ENCODE measurements around the gene FOXF1. TPM values are rescaled to one million over a fixed set of nuclear protein-coding genes. Genes with fewer than 3 reads are reported as not detected.

Gene FOXF1
- polyA plus RNA-seq, 3 donors, result not detected

DNA sequence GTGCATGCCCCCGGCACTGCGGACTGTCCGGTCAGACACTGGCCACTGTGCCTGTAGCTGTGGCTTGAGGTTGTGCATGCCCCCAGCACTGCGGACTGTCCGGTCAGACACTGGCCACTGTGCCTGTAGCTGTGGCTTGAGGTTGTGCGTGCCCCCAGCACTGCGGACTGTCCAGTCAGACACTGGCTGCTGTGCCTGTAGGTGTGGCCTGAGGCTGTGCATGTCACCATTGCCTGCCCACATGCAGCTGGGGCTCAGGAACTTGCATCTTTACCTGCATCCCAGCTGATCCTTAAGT, 39.5 kb downstream of the FOXF1 start:
- WGBS (ENCODE audit: insufficient coverage), result 99% methylated on average over 6 of the region's 7 CpGs
- H3K4me1 Mint-ChIP-seq, result peaks cover 8% of the 10 kb centered on the region

DNA sequence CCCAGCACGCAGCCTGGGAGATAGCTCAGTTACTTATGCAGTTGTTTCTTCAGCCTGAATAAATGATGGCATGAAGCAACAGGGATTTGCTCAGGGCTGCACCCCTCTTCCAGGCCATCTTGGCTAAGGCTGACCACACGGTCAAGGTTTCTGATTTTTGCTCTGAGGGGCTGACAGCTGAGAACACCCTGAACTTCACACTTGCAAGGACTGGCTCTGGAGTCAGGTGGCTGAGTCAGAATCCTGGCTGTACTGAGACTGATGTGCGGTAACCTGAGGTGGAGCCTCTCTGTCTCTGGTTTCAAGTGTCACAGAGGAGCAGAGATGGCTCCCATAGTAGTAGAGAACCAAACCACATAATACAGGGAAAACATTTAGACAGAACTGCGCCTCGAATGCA, 40.0 kb downstream of the FOXF1 start:
- Histone ChIP-seq H4K20me1 (ENCODE audit: insufficient read depth, low read length) (no peaks in the 10 kb centered on the region), H3K4me3 (replicated peaks in 1 of 3; ENCODE audit: low read depth in 2 of 3, low read length in 3 of 3) (no peak overlapping the region), H3K27me3 (ENCODE audit: control insufficient read depth in 2 of 2, insufficient read depth in 2 of 2, low read length in 2 of 2) (no peaks in the 10 kb centered on the region), H3K79me2 (ENCODE audit: insufficient read depth, low read length) (peaks cover 11% of the 10 kb centered on the region), H2AFZ (ENCODE audit: insufficient read depth, low read depth, low read length, poor library complexity, severe bottlenecking) (no peak overlapping the region), H3K9me3 (replicated peaks in 1 of 2; ENCODE audit: control insufficient read depth in 1 of 2, insufficient read depth in 1 of 2, low read length in 2 of 2) (no peaks in the 10 kb centered on the region), H3K9ac (ENCODE audit: insufficient read depth, low read length, poor library complexity, severe bottlenecking) (no peak overlapping the region), H3K4me1 (ENCODE audit: control insufficient read depth in 1 of 2, insufficient read depth in 2 of 2, low read length in 2 of 2) (peaks cover 7 to 10% of the 10 kb centered on the region in 2 donors), H3K27ac (ENCODE audit: low read depth in 1 of 2, low read length in 2 of 2) (no peak overlapping the region), H3K4me2 (replicated peaks; ENCODE audit: extremely low read depth, low read length, poor library complexity, severe bottlenecking) (no peak overlapping the region), H3K36me3 (replicated peaks in 1 of 2; ENCODE audit: control insufficient read depth in 1 of 2, insufficient read depth in 2 of 2, low read length in 2 of 2) (peaks cover 42 to 70% of the 10 kb centered on the region in 2 donors)
- Mint-ChIP-seq H3K27me3 (ENCODE audit: low read depth in 3 of 3) (peaks cover 1 to 2% (median 2%) of the 10 kb centered on the region in 3 donors), H3K9me3 (peaks cover 0 to 5% (median 0%) of the 10 kb centered on the region in 7 donors), H3K27ac (peak overlapping the region in 1 of 7 donors; percentile 15), H3K4me1 (peaks cover 9% of the 10 kb centered on the region), H3K4me3 (no peak overlapping the region), H3K36me3 (peaks cover 54 to 56% of the 10 kb centered on the region in 2 donors)
- intact Hi-C loops (cut with micrococcal nuclease), result no loop called here
- TF ChIP-seq, protein P1, sequence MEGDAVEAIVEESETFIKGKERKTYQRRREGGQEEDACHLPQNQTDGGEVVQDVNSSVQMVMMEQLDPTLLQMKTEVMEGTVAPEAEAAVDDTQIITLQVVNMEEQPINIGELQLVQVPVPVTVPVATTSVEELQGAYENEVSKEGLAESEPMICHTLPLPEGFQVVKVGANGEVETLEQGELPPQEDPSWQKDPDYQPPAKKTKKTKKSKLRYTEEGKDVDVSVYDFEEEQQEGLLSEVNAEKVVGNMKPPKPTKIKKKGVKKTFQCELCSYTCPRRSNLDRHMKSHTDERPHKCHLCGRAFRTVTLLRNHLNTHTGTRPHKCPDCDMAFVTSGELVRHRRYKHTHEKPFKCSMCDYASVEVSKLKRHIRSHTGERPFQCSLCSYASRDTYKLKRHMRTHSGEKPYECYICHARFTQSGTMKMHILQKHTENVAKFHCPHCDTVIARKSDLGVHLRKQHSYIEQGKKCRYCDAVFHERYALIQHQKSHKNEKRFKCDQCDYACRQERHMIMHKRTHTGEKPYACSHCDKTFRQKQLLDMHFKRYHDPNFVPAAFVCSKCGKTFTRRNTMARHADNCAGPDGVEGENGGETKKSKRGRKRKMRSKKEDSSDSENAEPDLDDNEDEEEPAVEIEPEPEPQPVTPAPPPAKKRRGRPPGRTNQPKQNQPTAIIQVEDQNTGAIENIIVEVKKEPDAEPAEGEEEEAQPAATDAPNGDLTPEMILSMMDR (IDR thresholded peaks at IDR 0.05), result no peak
- WGBS (ENCODE audit: insufficient coverage), result 88% methylated on average over 2 of the region's 5 CpGs
- no peak for DNase-seq

More for the DNA sequence above, 39.5 kb downstream of the FOXF1 start:
- Mint-ChIP-seq H3K27me3 (ENCODE audit: low read depth in 3 of 3) (peaks cover 0 to 2% (median under 1%) of the 10 kb centered on the region in 3 donors), H3K4me3 (no peak overlapping the region), H3K9me3 (peaks cover 0 to 5% (median 0%) of the 10 kb centered on the region in 7 donors), H3K27ac (no peak overlapping the region), H3K36me3 (peaks cover 59 to 61% of the 10 kb centered on the region in 2 donors)
- DNase-seq, result no peak
- intact Hi-C loops (cut with micrococcal nuclease), result no loop called here
- Histone ChIP-seq H2AFZ (ENCODE audit: insufficient read depth, low read depth, low read length, poor library complexity, severe bottlenecking) (no peak overlapping the region), H3K9ac (ENCODE audit: insufficient read depth, low read length, poor library complexity, severe bottlenecking) (no peak overlapping the region), H3K9me3 (replicated peaks in 1 of 2; ENCODE audit: control insufficient read depth in 1 of 2, insufficient read depth in 1 of 2, low read length in 2 of 2) (no peaks in the 10 kb centered on the region), H3K27ac (ENCODE audit: low read depth in 1 of 2, low read length in 2 of 2) (no peak overlapping the region), H3K36me3 (replicated peaks in 1 of 2; ENCODE audit: control insufficient read depth in 1 of 2, insufficient read depth in 2 of 2, low read length in 2 of 2) (peaks cover 46 to 75% of the 10 kb centered on the region in 2 donors), H3K79me2 (ENCODE audit: insufficient read depth, low read length) (peaks cover 10% of the 10 kb centered on the region), H4K20me1 (ENCODE audit: insufficient read depth, low read length) (no peaks in the 10 kb centered on the region), H3K4me1 (ENCODE audit: control insufficient read depth in 1 of 2, insufficient read depth in 2 of 2, low read length in 2 of 2) (peaks cover 7 to 8% of the 10 kb centered on the region in 2 donors), H3K4me2 (replicated peaks; ENCODE audit: extremely low read depth, low read length, poor library complexity, severe bottlenecking) (no peak overlapping the region), H3K4me3 (replicated peaks in 1 of 3; ENCODE audit: low read depth in 2 of 3, low read length in 3 of 3) (no peak overlapping the region), H3K27me3 (ENCODE audit: control insufficient read depth in 2 of 2, insufficient read depth in 2 of 2, low read length in 2 of 2) (no peaks in the 10 kb centered on the region)
- TF ChIP-seq, protein P1 (IDR thresholded peaks at IDR 0.05), result no peak
